ENCODE data around the gene SORCS3.
A peak's percentile ranks its signal among the peaks of the same experiment; 100 is the strongest.

Gene SORCS3

GRCh38 chr10:104780946-104781595 is 140.0 kb downstream of the SORCS3 start:
- Histone ChIP-seq H3K9ac (ENCODE audit: low read depth, low read length) (no peak overlapping the region), H3K4me3 (ENCODE audit: low read length) (no peak overlapping the region), H3K27me3 (ENCODE audit: control insufficient read depth, insufficient read depth, low read length) (no peaks in the 10 kb centered on the region), H3K9me3 (replicated peaks; ENCODE audit: low read length) (no peaks in the 10 kb centered on the region), H3K36me3 (ENCODE audit: insufficient read depth, low read length) (no peaks in the 10 kb centered on the region), H3K4me1 (ENCODE audit: control insufficient read depth, insufficient read depth, low read length) (no peaks in the 10 kb centered on the region), H3K4me2 (ENCODE audit: low read length) (no peak overlapping the region)

GRCh38 chr10:104784452-104784851 is 143.4 kb downstream of the SORCS3 start:
- H3K4me2 ChIP-seq (ENCODE audit: low read length), result no peak overlapping the region
- no peaks in the 10 kb centered on the region for H3K36me3 ChIP-seq (ENCODE audit: insufficient read depth, low read length)
- H3K27me3 ChIP-seq (ENCODE audit: control insufficient read depth, insufficient read depth, low read length), result no peaks in the 10 kb centered on the region
- H3K9ac ChIP-seq (ENCODE audit: low read depth, low read length), result no peak overlapping the region
- H3K9me3 ChIP-seq (replicated peaks; ENCODE audit: low read length), result no peaks in the 10 kb centered on the region
- no peaks in the 10 kb centered on the region for H3K4me1 ChIP-seq (ENCODE audit: control insufficient read depth, insufficient read depth, low read length)
- no peak overlapping the region for H3K4me3 ChIP-seq (ENCODE audit: low read length)

- Histone ChIP-seq H3K4me2 (ENCODE audit: low read length) (no peak overlapping the region), H3K4me1 (ENCODE audit: control insufficient read depth, insufficient read depth, low read length) (no peaks in the 10 kb centered on the region), H3K9me3 (replicated peaks; ENCODE audit: low read length) (no peaks in the 10 kb centered on the region), H3K36me3 (ENCODE audit: insufficient read depth, low read length) (no peaks in the 10 kb centered on the region), H3K9ac (ENCODE audit: low read depth, low read length) (no peak overlapping the region), H3K27me3 (ENCODE audit: control insufficient read depth, insufficient read depth, low read length) (no peaks in the 10 kb centered on the region), H3K4me3 (ENCODE audit: low read length) (no peak overlapping the region)
Measured at GRCh38 chr10:104791471-104791870, 150.4 kb downstream of the SORCS3 start.

- no peaks in the 10 kb centered on the region for H3K4me1 ChIP-seq (ENCODE audit: control insufficient read depth, insufficient read depth, low read length)
- no peak overlapping the region for H3K9ac ChIP-seq (ENCODE audit: low read depth, low read length)
- no peak overlapping the region for H3K4me2 ChIP-seq (ENCODE audit: low read length)
- H3K27me3 ChIP-seq (ENCODE audit: control insufficient read depth, insufficient read depth, low read length), result no peaks in the 10 kb centered on the region
- no peaks in the 10 kb centered on the region for H3K9me3 ChIP-seq (replicated peaks; ENCODE audit: low read length)
- no peak overlapping the region for H3K4me3 ChIP-seq (ENCODE audit: low read length)
- H3K36me3 ChIP-seq (ENCODE audit: insufficient read depth, low read length), result no peaks in the 10 kb centered on the region
Measured at GRCh38 chr10:104795411-104795810, 154.3 kb downstream of the SORCS3 start.

- Histone ChIP-seq H3K9me3 (replicated peaks; ENCODE audit: low read length) (no peaks in the 10 kb centered on the region), H3K4me3 (ENCODE audit: low read length) (no peak overlapping the region), H3K9ac (ENCODE audit: low read depth, low read length) (no peak overlapping the region), H3K27me3 (ENCODE audit: control insufficient read depth, insufficient read depth, low read length) (no peaks in the 10 kb centered on the region), H3K36me3 (ENCODE audit: insufficient read depth, low read length) (no peaks in the 10 kb centered on the region), H3K4me1 (ENCODE audit: control insufficient read depth, insufficient read depth, low read length) (no peaks in the 10 kb centered on the region), H3K4me2 (ENCODE audit: low read length) (no peak overlapping the region)
Measured at GRCh38 chr10:104796823-104797222, 155.7 kb downstream of the SORCS3 start.

GRCh38 chr10:104802941-104803340 is 161.9 kb downstream of the SORCS3 start:
- Histone ChIP-seq H3K4me2 (ENCODE audit: low read length) (no peak overlapping the region), H3K9ac (ENCODE audit: low read depth, low read length) (peak overlapping the region; percentile 33), H3K9me3 (replicated peaks; ENCODE audit: low read length) (no peaks in the 10 kb centered on the region), H3K4me3 (ENCODE audit: low read length) (no peak overlapping the region), H3K27me3 (ENCODE audit: control insufficient read depth, insufficient read depth, low read length) (no peaks in the 10 kb centered on the region), H3K4me1 (ENCODE audit: control insufficient read depth, insufficient read depth, low read length) (peaks cover 18% of the 10 kb centered on the region), H3K36me3 (ENCODE audit: insufficient read depth, low read length) (no peaks in the 10 kb centered on the region)

- Histone ChIP-seq H3K4me3 (ENCODE audit: low read length) (no peak overlapping the region), H3K9me3 (replicated peaks; ENCODE audit: low read length) (no peaks in the 10 kb centered on the region), H3K9ac (ENCODE audit: low read depth, low read length) (no peak overlapping the region), H3K36me3 (ENCODE audit: insufficient read depth, low read length) (no peaks in the 10 kb centered on the region), H3K4me1 (ENCODE audit: control insufficient read depth, insufficient read depth, low read length) (peaks cover 18% of the 10 kb centered on the region), H3K4me2 (ENCODE audit: low read length) (no peak overlapping the region), H3K27me3 (ENCODE audit: control insufficient read depth, insufficient read depth, low read length) (no peaks in the 10 kb centered on the region)
Measured at GRCh38 chr10:104804880-104805279, 163.8 kb downstream of the SORCS3 start.

GRCh38 chr10:104806801-104807200 is 165.7 kb downstream of the SORCS3 start:
- H3K9ac ChIP-seq (ENCODE audit: low read depth, low read length), result no peak overlapping the region
- peaks cover 26% of the 10 kb centered on the region for H3K4me1 ChIP-seq (ENCODE audit: control insufficient read depth, insufficient read depth, low read length)
- H3K27me3 ChIP-seq (ENCODE audit: control insufficient read depth, insufficient read depth, low read length), result no peaks in the 10 kb centered on the region
- H3K4me3 ChIP-seq (ENCODE audit: low read length), result no peak overlapping the region
- H3K36me3 ChIP-seq (ENCODE audit: insufficient read depth, low read length), result no peaks in the 10 kb centered on the region
- H3K9me3 ChIP-seq (replicated peaks; ENCODE audit: low read length), result no peaks in the 10 kb centered on the region
- no peak overlapping the region for H3K4me2 ChIP-seq (ENCODE audit: low read length)

- Histone ChIP-seq H3K4me2 (ENCODE audit: low read length) (no peak overlapping the region), H3K4me1 (ENCODE audit: control insufficient read depth, insufficient read depth, low read length) (peaks cover 28% of the 10 kb centered on the region), H3K27me3 (ENCODE audit: control insufficient read depth, insufficient read depth, low read length) (no peaks in the 10 kb centered on the region), H3K4me3 (ENCODE audit: low read length) (no peak overlapping the region), H3K36me3 (ENCODE audit: insufficient read depth, low read length) (no peaks in the 10 kb centered on the region), H3K9ac (ENCODE audit: low read depth, low read length) (no peak overlapping the region), H3K9me3 (replicated peaks; ENCODE audit: low read length) (no peaks in the 10 kb centered on the region)
Measured at GRCh38 chr10:104807581-104808310, 166.7 kb downstream of the SORCS3 start.

- no peaks in the 10 kb centered on the region for H3K27me3 ChIP-seq (ENCODE audit: control insufficient read depth, insufficient read depth, low read length)
- H3K9ac ChIP-seq (ENCODE audit: low read depth, low read length), result peak overlapping the region; percentile 43
- H3K4me2 ChIP-seq (ENCODE audit: low read length), result no peak overlapping the region
- no peak overlapping the region for H3K4me3 ChIP-seq (ENCODE audit: low read length)
- peaks cover 20% of the 10 kb centered on the region for H3K4me1 ChIP-seq (ENCODE audit: control insufficient read depth, insufficient read depth, low read length)
- H3K9me3 ChIP-seq (replicated peaks; ENCODE audit: low read length), result no peaks in the 10 kb centered on the region
- no peaks in the 10 kb centered on the region for H3K36me3 ChIP-seq (ENCODE audit: insufficient read depth, low read length)
Measured at GRCh38 chr10:104809288-104810090, 168.4 kb downstream of the SORCS3 start.

- peaks cover 20% of the 10 kb centered on the region for H3K4me1 ChIP-seq (ENCODE audit: control insufficient read depth, insufficient read depth, low read length)
Measured at GRCh38 chr10:104811166-104811565, 170.1 kb downstream of the SORCS3 start.

More at GRCh38 chr10:104811166-104811565, 170.1 kb downstream of the SORCS3 start:
- H3K36me3 ChIP-seq (ENCODE audit: insufficient read depth, low read length), result no peaks in the 10 kb centered on the region
- H3K9me3 ChIP-seq (replicated peaks; ENCODE audit: low read length), result no peaks in the 10 kb centered on the region
- H3K4me2 ChIP-seq (ENCODE audit: low read length), result no peak overlapping the region
- H3K27me3 ChIP-seq (ENCODE audit: control insufficient read depth, insufficient read depth, low read length), result no peaks in the 10 kb centered on the region
- no peak overlapping the region for H3K4me3 ChIP-seq (ENCODE audit: low read length)
- H3K9ac ChIP-seq (ENCODE audit: low read depth, low read length), result no peak overlapping the region

All from skeletal muscle satellite cell (primary cell).